ENCODE results near the gene NT5DC4.
"Not testable (repeated sequence)": the region's sequence is repeated elsewhere in the genome, so short reads cannot be mapped to it uniquely, and the experiment has no call there.

Gene NT5DC4

GRCh38 chr2:112699984-112700667 lies 20.7 kb upstream of the NT5DC4 start:
- DNase-seq (ENCODE audit: low spot score): no peak

GRCh38 chr2:112701052-112701451 lies 19.8 kb upstream of the NT5DC4 start:
- DNase-seq (ENCODE audit: low spot score): no peak

DNA sequence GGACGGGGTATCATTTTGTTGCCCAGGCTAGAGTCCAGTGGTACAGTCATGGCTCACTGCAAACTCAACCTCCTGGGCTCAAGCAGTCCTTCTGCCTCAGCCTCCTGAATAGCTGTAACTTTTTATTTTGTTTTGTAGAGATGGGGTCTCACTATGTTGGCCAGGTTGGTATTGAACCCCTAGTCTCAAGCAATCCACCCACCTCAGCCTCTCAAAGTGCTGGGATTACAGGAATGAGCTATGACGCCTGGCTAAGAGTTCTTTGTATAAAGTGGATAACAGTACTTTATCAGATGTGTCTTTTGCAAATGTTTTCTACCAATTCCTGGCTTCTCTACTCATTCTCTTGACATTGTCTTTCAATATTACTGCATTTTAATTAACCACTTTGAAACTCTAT lies 17.1 kb upstream of the NT5DC4 start:
- DNase-seq (ENCODE audit: low spot score): no peak

- no peak for DNase-seq (ENCODE audit: low spot score)
Observed at GRCh38 chr2:112705575-112705974, 15.2 kb upstream of the NT5DC4 start.

GRCh38 chr2:112706170-112706664 lies 14.6 kb upstream of the NT5DC4 start:
- peak; percentile 42 for DNase-seq (ENCODE audit: low spot score)

DNA sequence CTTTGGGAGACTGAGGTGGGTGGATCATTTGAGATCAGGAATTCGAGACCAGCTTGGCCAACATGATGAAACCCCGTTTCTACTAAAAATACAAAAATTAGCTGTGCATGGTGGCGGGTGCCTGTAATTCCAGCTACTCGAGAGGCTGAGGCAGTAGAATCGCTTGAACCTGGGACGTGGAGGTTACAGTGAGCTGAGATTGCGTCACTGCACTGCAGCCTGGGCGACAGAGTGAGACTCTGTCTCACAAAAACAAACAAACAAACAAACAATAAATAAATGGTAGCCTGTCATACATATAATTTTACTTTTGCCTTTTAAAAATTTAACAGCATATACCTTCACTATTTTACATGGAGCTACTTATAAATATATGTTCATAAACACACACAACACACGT lies 13.9 kb upstream of the NT5DC4 start:
- not testable (repeated sequence) for DNase-seq (ENCODE audit: low spot score)

DNA sequence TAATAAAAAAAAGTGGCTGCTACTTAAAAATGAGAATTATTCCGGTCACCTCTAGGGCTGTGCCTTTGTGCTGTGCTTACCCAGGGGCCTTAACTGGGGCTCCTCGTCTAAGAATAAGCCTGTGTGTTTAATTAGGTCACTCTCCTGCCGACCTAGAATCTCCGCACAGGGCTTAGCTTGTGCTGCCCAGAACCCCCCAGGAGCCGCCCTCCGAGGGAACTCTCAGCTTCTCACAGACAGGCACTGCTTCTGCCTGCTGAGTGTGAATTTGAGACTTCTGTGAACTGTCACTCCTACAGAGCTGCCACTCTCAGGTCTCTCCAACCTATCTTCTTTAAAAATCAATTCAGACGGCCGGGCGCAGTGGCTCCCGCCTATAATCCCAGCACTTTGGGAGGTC lies 11.9 kb upstream of the NT5DC4 start:
- DNase-seq (ENCODE audit: low spot score): no peak

DNA sequence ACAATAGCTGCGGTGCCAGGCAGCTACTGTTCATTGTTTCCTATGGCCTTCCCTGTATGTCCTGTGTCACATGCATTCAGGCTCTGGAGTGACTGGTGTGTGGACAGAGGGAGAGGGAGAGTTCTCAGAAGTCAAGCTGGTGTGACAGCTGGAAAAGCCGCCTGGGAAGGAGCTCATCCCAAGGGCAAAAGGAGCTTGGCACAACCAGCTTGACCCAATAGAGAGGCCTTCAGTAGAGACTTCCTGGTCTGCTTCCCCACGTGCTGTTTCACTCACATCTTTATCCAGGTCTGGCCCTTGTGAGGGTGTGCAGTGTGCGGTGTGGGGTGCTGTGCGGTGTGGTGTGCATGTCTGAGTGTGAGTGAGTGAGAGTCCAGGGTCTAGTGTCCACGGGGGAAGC lies 11.1 kb upstream of the NT5DC4 start:
- DNase-seq (ENCODE audit: low spot score): no peak

GRCh38 chr2:112710956-112711750 lies 9.7 kb upstream of the NT5DC4 start:
- DNase-seq (ENCODE audit: low spot score): no peak

DNA sequence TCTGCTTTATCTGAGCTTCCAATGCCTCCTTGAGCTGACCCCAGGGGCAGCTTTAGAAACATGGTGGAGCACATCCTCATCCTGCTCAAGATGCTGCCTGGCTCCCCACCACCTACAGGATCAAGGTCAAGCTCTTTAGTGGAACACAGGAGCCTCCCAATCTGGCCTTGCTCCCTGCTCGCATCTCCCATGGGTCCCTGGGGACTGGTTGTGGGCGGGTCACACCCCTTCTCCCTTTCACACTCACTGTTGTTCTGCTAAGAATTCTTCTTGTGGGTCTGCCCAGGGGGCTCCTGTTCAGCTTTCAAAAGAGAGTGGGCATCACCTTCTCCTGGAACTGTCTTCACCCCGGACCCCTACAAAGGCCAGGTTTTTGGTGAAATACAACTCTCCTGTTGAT lies 8.4 kb upstream of the NT5DC4 start:
- no peak for DNase-seq (ENCODE audit: low spot score)

- DNase-seq (ENCODE audit: low spot score): no peak
Observed at GRCh38 chr2:112712903-112713584, 7.8 kb upstream of the NT5DC4 start.

DNA sequence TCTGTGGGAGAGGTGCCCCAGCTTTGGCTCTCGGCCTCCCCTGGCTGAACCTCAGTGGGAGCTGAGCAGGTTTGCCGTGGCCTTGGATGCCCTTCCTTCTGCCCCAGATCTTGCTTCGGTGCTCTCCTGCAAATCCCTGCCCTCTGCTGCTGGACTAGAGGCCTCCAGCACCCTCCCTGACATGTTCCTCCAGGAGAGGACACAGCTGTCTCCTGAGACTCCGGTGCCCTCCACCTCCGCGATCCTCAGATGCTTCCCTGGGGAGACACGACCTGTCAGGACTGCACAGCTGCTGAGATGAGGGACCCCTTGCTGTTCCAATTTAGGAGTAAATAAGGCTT lies 7.3 kb upstream of the NT5DC4 start:
- no peak for DNase-seq (ENCODE audit: low spot score)

- no peak for DNase-seq (ENCODE audit: low spot score)
Observed at GRCh38 chr2:112713926-112714325, 6.9 kb upstream of the NT5DC4 start.

DNA sequence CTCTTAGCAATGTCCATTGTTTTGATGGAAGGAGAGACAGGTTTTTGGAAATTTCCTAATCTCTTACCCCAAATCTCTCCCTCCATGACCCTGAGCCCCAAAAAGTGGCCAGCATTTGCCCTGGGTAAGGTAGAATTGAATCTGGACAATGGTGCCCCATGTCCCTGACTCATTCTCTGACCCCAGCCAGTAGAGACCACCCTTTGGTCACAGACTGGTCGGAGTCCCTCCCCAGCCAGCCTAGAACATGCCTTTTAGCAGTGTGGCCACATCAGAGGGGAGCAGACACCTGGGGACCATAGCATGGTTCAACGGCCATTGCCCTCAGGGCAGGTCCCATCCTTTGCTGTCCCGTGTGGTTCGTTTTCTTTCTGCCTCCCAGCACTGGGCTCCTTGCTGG lies 6.5 kb upstream of the NT5DC4 start:
- DNase-seq (ENCODE audit: low spot score): no peak

DNA sequence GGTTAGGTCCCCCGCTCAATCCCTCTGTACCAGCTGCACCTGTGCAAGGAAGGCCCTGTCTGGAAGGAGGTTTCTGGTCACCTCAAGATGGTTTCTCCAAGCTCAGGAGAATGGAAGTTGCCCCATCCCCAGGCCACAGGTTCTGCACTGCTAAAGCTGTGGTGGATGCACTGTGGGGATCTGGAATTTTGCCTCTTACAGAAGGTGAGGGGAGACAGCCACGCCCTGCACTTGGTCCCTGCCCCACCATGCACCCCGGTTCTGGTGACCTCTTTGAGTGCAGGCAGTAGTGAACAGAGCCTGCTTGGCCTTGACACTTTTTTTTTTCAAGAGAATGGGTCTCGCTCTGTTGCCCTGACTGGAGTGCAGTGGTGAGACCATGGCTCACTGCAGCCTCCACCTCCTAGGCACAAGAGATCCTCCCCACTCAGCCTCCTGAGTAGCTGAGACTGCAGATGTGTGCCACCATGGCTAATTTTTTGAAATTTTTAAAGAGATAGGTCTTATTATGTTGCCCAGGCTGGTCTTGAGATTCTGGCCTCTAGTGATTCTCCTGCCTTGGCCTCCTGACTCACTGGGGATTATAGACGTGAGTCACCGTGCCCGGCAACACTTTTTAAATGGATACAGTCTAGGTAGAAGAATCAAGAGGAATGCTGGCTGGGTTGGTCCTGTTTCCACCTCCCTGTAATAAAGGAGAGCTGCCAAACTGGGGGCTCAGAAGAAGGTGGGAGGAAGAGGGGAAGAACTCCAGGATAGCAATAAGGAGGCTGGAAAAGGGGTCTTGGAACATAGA lies 5.8 kb upstream of the NT5DC4 start:
- no peak for DNase-seq (ENCODE audit: low spot score)

- DNase-seq (ENCODE audit: low spot score): not testable (repeated sequence)
Observed at GRCh38 chr2:112716094-112716493, 4.7 kb upstream of the NT5DC4 start.

DNA sequence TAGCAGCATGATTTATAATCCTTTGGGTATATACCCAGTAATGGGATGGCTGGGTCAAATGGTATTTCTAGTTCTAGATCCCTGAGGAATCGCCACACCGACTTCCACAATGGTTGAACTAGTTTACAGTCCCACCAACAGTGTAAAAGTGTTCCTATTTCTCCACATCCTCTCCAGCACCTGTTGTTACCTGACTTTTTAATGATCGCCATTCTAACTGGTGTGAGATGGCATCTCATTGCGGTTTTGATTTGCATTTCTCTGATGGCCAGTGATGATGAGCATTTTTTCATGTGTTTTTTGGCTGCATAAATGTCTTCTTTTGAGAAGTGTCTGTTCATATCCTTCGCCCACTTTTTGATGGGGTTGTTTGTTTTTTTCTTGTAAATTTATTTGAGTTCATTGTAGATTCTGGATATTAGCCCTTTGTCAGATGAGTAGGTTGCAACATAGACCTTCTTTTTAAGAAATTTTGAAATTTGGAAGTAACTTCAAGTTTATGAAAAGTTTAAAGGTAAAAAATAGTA lies 3.9 kb upstream of the NT5DC4 start:
- not testable (repeated sequence) for DNase-seq (ENCODE audit: low spot score)

- DNase-seq (ENCODE audit: low spot score): no peak
Observed at GRCh38 chr2:112718863-112719370, 1.9 kb upstream of the NT5DC4 start.

DNA sequence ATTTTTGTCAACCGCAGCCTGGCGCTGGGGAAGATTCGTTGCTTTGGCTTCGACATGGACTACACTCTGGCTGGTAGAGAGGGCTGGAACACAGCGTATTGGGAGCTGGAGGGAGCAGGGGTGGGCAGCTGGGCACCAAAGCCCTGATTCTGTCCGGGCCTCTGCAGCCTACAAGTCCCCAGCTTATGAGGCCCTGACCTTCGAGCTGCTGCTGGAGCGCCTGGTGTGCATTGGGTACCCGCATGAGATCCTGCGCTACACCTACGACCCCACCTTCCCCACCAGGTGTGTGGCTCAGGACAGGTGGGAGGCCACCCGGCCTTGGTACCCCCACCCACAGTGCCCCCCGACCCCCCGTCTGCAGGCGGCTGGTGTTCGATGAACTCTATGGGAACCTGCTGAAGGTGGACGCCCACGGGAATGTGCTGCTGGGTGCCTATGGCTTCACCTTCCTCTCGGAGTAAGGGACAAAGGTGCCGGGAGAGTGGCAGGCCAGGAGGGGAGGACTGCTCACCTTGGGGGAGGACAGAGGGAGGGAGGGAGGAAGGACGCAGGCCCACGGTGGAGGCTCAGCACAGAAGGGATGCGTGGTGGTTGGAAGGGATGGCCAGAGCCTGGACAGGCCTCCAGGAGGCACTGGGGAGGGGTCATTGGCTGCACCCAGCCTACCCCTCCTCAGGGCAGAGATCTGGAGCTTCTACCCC lies 1.2 kb downstream of the NT5DC4 start:
- no peak for DNase-seq (ENCODE audit: low spot score)

- no peak for DNase-seq (ENCODE audit: low spot score)
Observed at GRCh38 chr2:112722816-112723546, 2.2 kb downstream of the NT5DC4 start.
